GM23338 (cell line): ENCODE results near the gene MYO1C. TPM values are rescaled to one million over a fixed set of nuclear protein-coding genes. Genes with fewer than 3 reads are reported as not detected.

ENCODE experiments used
- ATAC-seq: fragments of 200-7000 bp; cut with Tn5 transposase; 3 replicates; pipeline ENCODE4 v1.9.1; 2020
- DNase-seq: peaks from one replicate; pipeline ENCODE4 v3.0.0-alpha.2; 2015; ENCODE audit warnings: low spot score
- H2AFZ ChIP-seq: fragments of 200-600 bp; sonication (generic); 2 replicates; pipeline ENCODE4 v1.8.0; 2016; ENCODE audit warnings: antibody characterized with exemption, mild to moderate bottlenecking, moderate library complexity
- H3F3A ChIP-seq: fragments of 200-600 bp; sonication (generic); replicated peaks from 2 replicates; pipeline ENCODE4 v1.8.0; 2017; ENCODE audit warnings: antibody characterized with exemption, mixed run types, low read depth
- H3K27ac ChIP-seq: fragments of 200-600 bp; sonication (generic); 2 replicates; pipeline ENCODE4 v1.6.1; 2016; ENCODE audit warnings: low read depth
- H3K27me3 ChIP-seq: fragments of 200-600 bp; sonication (generic); 2 replicates; pipeline ENCODE4 v1.8.0; 2016; ENCODE audit warnings: mild to moderate bottlenecking, mixed run types, moderate library complexity; ENCODE audit not compliant: insufficient read depth
- H3K36me3 ChIP-seq: fragments of 200-600 bp; sonication (generic); 2 replicates; pipeline ENCODE4 v1.8.0; 2016; ENCODE audit warnings: mild to moderate bottlenecking; ENCODE audit not compliant: insufficient read depth
- H3K4me1 ChIP-seq: fragments of 200-600 bp; sonication (generic); 2 replicates; pipeline ENCODE4 v1.8.0; 2016; ENCODE audit warnings: mild to moderate bottlenecking, moderate library complexity; ENCODE audit not compliant: insufficient read depth
- H3K4me2 ChIP-seq: fragments of 200-600 bp; sonication (generic); 2 replicates; pipeline ENCODE4 v1.7.1; 2017; ENCODE audit warnings: mixed run types
- H3K4me3 ChIP-seq: fragments of 200-600 bp; sonication (generic); 2 replicates; pipeline ENCODE4 v1.6.1; 2016; ENCODE audit warnings: mixed run types
- H3K79me2 ChIP-seq: fragments of 200-600 bp; sonication (generic); replicated peaks from 2 replicates; pipeline ENCODE4 v1.8.0; 2017; ENCODE audit warnings: mild to moderate bottlenecking; ENCODE audit not compliant: insufficient read depth
- H3K9me2 ChIP-seq: fragments of 200-600 bp; sonication (generic); 2 replicates; pipeline ENCODE4 v1.8.0; 2017; ENCODE audit not compliant: insufficient read depth
- H4K20me1 ChIP-seq: fragments of 200-600 bp; sonication (generic); replicated peaks from 2 replicates; pipeline ENCODE4 v1.8.0; 2017; ENCODE audit warnings: mild to moderate bottlenecking; ENCODE audit not compliant: insufficient read depth
- H3K27ac Mint-ChIP-seq: 2 replicates; pipeline ENCODE4 v1.8.0; 2020; ENCODE audit warnings: inconsistent platforms, mild to moderate bottlenecking, moderate library complexity, mixed read lengths
- H3K27me3 Mint-ChIP-seq: 3 replicates; pipeline ENCODE4 v1.8.0; 2022; ENCODE audit warnings: low read depth, mild to moderate bottlenecking, moderate library complexity, mixed read lengths, inconsistent platforms; ENCODE audit not compliant: insufficient read depth, poor library complexity
- H3K36me3 Mint-ChIP-seq: 3 replicates; pipeline ENCODE4 v1.8.0; 2021; ENCODE audit warnings: low read depth, mild to moderate bottlenecking, inconsistent platforms, moderate library complexity, mixed read lengths
- H3K4me1 Mint-ChIP-seq: 3 replicates; pipeline ENCODE4 v1.8.0; 2020; ENCODE audit warnings: mild to moderate bottlenecking, inconsistent platforms, mixed read lengths
- H3K4me3 Mint-ChIP-seq: 3 replicates; pipeline ENCODE4 v1.8.0; 2021; ENCODE audit warnings: moderate library complexity, mild to moderate bottlenecking, inconsistent platforms, mixed read lengths
- H3K9me3 Mint-ChIP-seq: 3 replicates; pipeline ENCODE4 v1.8.0; 2020; ENCODE audit warnings: moderate library complexity, mild to moderate bottlenecking, inconsistent platforms, mixed read lengths
- POLR2AphosphoS5 ChIP-seq: IDR thresholded peaks from 2 replicates; pipeline ENCODE4 v1.6.1; 2016; ENCODE audit warnings: antibody characterized with exemption, low read depth
- STAT1 ChIP-seq: IDR thresholded peaks from one replicate; pipeline ENCODE4 v1.6.1; 2016; ENCODE audit warnings: antibody characterized with exemption; ENCODE audit not compliant: unreplicated experiment
- long read RNA-seq: library from polyadenylated mRNA; unstranded; transcript quantifications from one replicate; pipeline ENCODE4 v2.0.0, GENCODE V29; 2020; ENCODE audit not compliant: unreplicated experiment
- polyA plus RNA-seq: library from polyadenylated mRNA; unstranded; fragments of >200 nt; fragmentation: Nextera tagmentation; extraction: Ambion mirVana; gene quantifications from 2 replicates; pipeline ENCODE4 v1.2.1, GENCODE V29; 2016
- total RNA-seq: library from RNA; depleted of rRNA; stranded (reverse); fragments of >200 nt; shearing (Covaris generic); gene quantifications from 2 replicates; pipeline ENCODE4 v1.2.3, GENCODE V29; 2014; rRNA removed
- TF ChIP-seq, protein P1 (sequence below), 2 experiments: fragments of 200-600 bp in 1 of 2; sonication (generic) in 1 of 2; conservative IDR thresholded peaks; 2 replicates each; pipeline versions ENCODE4 v1.5.1 to v1.6.1; 2016 to 2017; ENCODE audit warnings: antibody characterized with exemption in 2 of 2, low read depth in 2 of 2, mild to moderate bottlenecking in 2 of 2, moderate library complexity in 1 of 2
- TF ChIP-seq, protein P2 (sequence below): IDR thresholded peaks from one replicate; pipeline ENCODE4 v1.6.1; 2018; ENCODE audit warnings: antibody characterized with exemption; ENCODE audit not compliant: unreplicated experiment
- TF ChIP-seq, protein P3 (sequence below): fragments of 250-450 bp; sonication (Bioruptor Pico); IDR thresholded peaks from 2 replicates; pipeline ENCODE4 v1.5.0; 2020; ENCODE audit warnings: mild to moderate bottlenecking, moderate library complexity

The MYO1C gene
- total RNA-seq (35.2 and 57.1 TPM in 2 replicates), polyA plus RNA-seq (12.3 and 13.9 TPM in 2 replicates)
- long read RNA-seq, full-length matches to known transcripts = 2 of 6 reads
- long read RNA-seq, partial matches to known transcripts = 3 of 6 reads
- long read RNA-seq, other reads (novel, unspliced or antisense) = 1 of 6 reads

DNA sequence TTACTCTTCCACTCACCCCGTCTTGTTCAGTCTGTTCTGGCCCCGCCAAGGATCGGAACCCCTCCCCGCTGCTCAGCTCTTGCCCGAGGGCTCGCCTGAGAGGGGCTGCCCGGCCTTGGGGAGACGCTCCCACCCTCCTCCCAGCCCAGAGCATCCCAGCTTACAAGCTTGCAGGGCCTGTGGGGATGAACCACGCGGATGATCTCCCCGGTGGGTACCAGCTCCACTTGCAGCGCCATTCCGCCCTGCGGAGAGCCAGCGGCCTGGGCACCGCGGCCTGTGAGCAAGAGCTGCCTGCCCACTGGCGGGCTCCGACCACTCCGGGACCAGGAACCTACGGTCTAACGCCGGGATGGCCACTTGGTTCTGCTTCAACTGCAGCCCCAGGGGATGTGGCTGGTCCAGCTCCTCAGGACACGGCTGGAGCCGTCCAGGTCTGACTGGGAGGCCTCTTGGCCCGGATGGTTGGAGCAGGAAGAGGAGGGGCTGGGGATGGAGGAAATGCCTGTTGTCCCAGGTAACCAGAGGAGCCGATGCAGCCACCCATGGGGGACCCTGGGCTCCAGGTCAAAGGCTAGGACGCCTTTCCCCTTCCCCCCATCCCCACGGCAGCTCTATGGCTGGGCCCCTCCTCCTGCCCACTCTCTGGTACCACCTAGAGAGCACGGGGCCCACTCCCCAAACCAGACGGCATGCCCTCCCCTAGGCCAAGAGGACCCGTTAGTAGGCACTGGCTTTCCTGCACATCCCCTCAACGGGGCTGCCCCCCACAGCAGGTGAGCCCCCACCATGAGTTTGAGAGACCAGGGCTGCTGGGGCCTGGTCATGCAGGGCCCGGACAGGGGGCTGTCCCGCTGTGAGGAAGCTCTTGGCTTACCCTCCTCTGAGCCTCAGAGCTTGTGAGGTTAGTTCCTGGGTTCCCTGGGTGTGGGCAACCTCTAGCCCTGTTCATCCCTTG lies at the start of gene MYO1C:
MYO1C (minus strand) TSS at position 438 of the 958 bp plus-strand sequence; CDS start at position 239, 199 bp downstream.
- H3K79me2 ChIP-seq = peaks cover 8% of the 10 kb centered on the region; the same call in 1 of the 2 replicates
- H4K20me1 ChIP-seq = no peaks in the 10 kb centered on the region; the same call in 1 of the 2 replicates
- H3K4me2 ChIP-seq = peak within 1 kb of the TSS; percentile 96
- H3K4me1 ChIP-seq = peaks cover 12% of the 10 kb centered on the region
- peaks cover 25% of the 10 kb centered on the region; the same call in 1 of the 2 replicates for H3F3A ChIP-seq
- H3K4me1 Mint-ChIP-seq = peaks cover 26% of the 10 kb centered on the region
- no peak within 1 kb of the TSS for H3K27ac ChIP-seq
- H3K9me3 Mint-ChIP-seq = no peaks in the 10 kb centered on the region; the same call in 2 of the 3 replicates
- H2AFZ ChIP-seq = peak within 1 kb of the TSS; percentile 80
- DNase-seq (peak; percentile 72), ATAC-seq (peak; percentile 34)
- H3K27me3 Mint-ChIP-seq = peaks cover 27% of the 10 kb centered on the region
- H3K4me3 Mint-ChIP-seq = peak within 1 kb of the TSS; percentile 89
- no peaks in the 10 kb centered on the region for H3K36me3 Mint-ChIP-seq
- TF ChIP-seq, protein P1, sequence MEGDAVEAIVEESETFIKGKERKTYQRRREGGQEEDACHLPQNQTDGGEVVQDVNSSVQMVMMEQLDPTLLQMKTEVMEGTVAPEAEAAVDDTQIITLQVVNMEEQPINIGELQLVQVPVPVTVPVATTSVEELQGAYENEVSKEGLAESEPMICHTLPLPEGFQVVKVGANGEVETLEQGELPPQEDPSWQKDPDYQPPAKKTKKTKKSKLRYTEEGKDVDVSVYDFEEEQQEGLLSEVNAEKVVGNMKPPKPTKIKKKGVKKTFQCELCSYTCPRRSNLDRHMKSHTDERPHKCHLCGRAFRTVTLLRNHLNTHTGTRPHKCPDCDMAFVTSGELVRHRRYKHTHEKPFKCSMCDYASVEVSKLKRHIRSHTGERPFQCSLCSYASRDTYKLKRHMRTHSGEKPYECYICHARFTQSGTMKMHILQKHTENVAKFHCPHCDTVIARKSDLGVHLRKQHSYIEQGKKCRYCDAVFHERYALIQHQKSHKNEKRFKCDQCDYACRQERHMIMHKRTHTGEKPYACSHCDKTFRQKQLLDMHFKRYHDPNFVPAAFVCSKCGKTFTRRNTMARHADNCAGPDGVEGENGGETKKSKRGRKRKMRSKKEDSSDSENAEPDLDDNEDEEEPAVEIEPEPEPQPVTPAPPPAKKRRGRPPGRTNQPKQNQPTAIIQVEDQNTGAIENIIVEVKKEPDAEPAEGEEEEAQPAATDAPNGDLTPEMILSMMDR (conservative IDR thresholded peaks at IDR 0.05; ENCODE audit: low read depth in 2 of 2) = no peak
- TF ChIP-seq, protein P2, sequence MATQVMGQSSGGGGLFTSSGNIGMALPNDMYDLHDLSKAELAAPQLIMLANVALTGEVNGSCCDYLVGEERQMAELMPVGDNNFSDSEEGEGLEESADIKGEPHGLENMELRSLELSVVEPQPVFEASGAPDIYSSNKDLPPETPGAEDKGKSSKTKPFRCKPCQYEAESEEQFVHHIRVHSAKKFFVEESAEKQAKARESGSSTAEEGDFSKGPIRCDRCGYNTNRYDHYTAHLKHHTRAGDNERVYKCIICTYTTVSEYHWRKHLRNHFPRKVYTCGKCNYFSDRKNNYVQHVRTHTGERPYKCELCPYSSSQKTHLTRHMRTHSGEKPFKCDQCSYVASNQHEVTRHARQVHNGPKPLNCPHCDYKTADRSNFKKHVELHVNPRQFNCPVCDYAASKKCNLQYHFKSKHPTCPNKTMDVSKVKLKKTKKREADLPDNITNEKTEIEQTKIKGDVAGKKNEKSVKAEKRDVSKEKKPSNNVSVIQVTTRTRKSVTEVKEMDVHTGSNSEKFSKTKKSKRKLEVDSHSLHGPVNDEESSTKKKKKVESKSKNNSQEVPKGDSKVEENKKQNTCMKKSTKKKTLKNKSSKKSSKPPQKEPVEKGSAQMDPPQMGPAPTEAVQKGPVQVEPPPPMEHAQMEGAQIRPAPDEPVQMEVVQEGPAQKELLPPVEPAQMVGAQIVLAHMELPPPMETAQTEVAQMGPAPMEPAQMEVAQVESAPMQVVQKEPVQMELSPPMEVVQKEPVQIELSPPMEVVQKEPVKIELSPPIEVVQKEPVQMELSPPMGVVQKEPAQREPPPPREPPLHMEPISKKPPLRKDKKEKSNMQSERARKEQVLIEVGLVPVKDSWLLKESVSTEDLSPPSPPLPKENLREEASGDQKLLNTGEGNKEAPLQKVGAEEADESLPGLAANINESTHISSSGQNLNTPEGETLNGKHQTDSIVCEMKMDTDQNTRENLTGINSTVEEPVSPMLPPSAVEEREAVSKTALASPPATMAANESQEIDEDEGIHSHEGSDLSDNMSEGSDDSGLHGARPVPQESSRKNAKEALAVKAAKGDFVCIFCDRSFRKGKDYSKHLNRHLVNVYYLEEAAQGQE = no peak
- TF ChIP-seq POLR2AphosphoS5 = peak; percentile 76
- H3K27ac Mint-ChIP-seq = no peak within 1 kb of the TSS
- H3K36me3 ChIP-seq = no peaks in the 10 kb centered on the region
- peaks cover 28% of the 10 kb centered on the region for H3K27me3 ChIP-seq
- peak within 1 kb of the TSS; percentile 84 for H3K4me3 ChIP-seq
- H3K9me2 ChIP-seq = no peaks in the 10 kb centered on the region

DNA sequence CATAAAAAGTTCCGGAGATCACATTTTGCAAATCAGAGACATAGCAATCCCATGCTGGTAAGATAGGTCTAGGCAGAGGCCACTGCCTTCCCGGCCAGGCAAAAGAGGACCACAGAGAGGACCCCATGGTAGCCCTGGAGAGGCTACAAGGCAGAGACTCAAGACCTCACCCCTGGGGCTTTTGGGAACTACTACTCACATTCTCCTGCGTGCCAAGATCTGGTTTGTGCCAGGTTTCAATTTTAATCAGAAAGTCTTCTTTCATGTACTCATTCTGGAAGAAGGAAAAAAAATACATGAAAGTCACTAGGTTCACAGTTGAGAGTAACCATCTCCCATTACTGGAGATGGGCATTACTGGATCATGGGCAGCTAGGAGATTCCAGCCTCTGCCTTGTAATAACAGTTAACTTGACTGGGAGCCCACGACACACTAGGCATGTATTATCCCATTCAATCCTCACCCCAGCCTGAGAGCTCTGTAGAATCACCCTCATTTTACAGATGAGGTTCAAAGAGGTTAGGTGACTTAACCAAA lies 49.0 kb upstream of the MYO1C start:
- DNase-seq = no peak
- H3K4me1 ChIP-seq = no peaks in the 10 kb centered on the region
- H3K36me3 ChIP-seq = peaks cover 29% of the 10 kb centered on the region
- no peaks in the 10 kb centered on the region for H3F3A ChIP-seq
- H3K4me3 ChIP-seq = no peak overlapping the region
- H3K4me2 ChIP-seq = no peak overlapping the region
- Mint-ChIP-seq H3K4me3 (no peak overlapping the region), H3K9me3 (no peaks in the 10 kb centered on the region), H3K36me3 (peaks cover 45% of the 10 kb centered on the region), H3K27ac (no peak overlapping the region), H3K4me1 (peaks cover 3% of the 10 kb centered on the region; the same call in 1 of the 3 replicates), H3K27me3 (no peaks in the 10 kb centered on the region)
- no peaks in the 10 kb centered on the region for H3K9me2 ChIP-seq
- peaks cover 5% of the 10 kb centered on the region; the same call in 1 of the 2 replicates for H4K20me1 ChIP-seq
- TF ChIP-seq, protein P3, sequence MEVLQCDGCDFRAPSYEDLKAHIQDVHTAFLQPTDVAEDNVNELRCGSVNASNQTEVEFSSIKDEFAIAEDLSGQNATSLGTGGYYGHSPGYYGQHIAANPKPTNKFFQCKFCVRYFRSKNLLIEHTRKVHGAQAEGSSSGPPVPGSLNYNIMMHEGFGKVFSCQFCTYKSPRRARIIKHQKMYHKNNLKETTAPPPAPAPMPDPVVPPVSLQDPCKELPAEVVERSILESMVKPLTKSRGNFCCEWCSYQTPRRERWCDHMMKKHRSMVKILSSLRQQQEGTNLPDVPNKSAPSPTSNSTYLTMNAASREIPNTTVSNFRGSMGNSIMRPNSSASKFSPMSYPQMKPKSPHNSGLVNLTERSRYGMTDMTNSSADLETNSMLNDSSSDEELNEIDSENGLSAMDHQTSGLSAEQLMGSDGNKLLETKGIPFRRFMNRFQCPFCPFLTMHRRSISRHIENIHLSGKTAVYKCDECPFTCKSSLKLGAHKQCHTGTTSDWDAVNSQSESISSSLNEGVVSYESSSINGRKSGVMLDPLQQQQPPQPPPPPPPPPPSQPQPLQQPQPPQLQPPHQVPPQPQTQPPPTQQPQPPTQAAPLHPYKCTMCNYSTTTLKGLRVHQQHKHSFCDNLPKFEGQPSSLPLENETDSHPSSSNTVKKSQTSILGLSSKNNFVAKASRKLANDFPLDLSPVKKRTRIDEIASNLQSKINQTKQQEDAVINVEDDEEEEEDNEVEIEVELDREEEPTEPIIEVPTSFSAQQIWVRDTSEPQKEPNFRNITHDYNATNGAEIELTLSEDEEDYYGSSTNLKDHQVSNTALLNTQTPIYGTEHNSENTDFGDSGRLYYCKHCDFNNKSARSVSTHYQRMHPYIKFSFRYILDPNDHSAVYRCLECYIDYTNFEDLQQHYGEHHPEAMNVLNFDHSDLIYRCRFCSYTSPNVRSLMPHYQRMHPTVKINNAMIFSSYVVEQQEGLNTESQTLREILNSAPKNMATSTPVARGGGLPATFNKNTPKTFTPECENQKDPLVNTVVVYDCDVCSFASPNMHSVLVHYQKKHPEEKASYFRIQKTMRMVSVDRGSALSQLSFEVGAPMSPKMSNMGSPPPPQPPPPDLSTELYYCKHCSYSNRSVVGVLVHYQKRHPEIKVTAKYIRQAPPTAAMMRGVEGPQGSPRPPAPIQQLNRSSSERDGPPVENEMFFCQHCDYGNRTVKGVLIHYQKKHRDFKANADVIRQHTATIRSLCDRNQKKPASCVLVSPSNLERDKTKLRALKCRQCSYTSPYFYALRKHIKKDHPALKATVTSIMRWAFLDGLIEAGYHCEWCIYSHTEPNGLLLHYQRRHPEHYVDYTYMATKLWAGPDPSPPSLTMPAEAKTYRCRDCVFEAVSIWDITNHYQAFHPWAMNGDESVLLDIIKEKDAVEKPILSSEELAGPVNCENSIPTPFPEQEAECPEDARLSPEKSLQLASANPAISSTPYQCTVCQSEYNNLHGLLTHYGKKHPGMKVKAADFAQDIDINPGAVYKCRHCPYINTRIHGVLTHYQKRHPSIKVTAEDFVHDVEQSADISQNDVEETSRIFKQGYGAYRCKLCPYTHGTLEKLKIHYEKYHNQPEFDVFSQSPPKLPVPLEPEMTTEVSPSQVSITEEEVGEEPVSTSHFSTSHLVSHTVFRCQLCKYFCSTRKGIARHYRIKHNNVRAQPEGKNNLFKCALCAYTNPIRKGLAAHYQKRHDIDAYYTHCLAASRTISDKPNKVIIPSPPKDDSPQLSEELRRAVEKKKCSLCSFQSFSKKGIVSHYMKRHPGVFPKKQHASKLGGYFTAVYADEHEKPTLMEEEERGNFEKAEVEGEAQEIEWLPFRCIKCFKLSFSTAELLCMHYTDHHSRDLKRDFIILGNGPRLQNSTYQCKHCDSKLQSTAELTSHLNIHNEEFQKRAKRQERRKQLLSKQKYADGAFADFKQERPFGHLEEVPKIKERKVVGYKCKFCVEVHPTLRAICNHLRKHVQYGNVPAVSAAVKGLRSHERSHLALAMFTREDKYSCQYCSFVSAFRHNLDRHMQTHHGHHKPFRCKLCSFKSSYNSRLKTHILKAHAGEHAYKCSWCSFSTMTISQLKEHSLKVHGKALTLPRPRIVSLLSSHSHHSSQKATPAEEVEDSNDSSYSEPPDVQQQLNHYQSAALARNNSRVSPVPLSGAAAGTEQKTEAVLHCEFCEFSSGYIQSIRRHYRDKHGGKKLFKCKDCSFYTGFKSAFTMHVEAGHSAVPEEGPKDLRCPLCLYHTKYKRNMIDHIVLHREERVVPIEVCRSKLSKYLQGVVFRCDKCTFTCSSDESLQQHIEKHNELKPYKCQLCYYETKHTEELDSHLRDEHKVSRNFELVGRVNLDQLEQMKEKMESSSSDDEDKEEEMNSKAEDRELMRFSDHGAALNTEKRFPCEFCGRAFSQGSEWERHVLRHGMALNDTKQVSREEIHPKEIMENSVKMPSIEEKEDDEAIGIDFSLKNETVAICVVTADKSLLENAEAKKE (CRISPR knock-in tag) = no peak
- TF ChIP-seq STAT1 = no peak
- TF ChIP-seq POLR2AphosphoS5 = no peak
- no peaks in the 10 kb centered on the region for H3K27me3 ChIP-seq
- no peak overlapping the region for H3K27ac ChIP-seq
- ATAC-seq = no peak
- no peak overlapping the region for H2AFZ ChIP-seq
- no peaks in the 10 kb centered on the region for H3K79me2 ChIP-seq
